ENCODE measurements around the gene NCAPG. TPM values are rescaled to one million over a fixed set of nuclear protein-coding genes. Genes with fewer than 3 reads are reported as not detected.
A peak's percentile ranks its signal among the peaks of the same experiment; 100 is the strongest.

NCAPG gene
- total and polyA plus RNA-seq, 2 donors (not counting 1 experiment from before 2014, with no cell fraction given): 8.0 to 10.1 TPM

DNA sequence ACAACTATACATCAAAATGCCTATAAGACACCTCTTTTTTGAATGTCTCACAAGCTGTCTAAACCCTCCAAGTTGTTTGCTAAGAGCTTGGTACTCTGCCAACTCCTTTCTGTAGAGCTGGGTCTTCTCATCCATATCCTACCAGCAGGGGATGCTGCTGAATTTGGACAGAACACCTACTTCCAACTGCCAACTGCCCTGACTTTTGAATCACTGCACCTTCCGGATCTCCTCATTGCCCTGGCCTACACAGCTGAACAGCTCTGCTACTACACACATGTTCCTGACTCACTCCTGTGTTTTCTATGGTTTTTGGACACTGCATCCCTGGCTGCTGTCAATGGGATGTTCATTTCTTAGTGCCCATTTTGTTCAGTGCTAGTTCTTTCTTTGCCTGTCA lies 48.1 kb upstream of the NCAPG start:
- peak; percentile 39 to 44 for DNase-seq (ENCODE audit: low read depth in 2 of 2)
- H3K79me2 ChIP-seq (ENCODE audit: control insufficient read depth, insufficient read depth, low read length): no peaks in the 10 kb centered on the region
- H3K27ac ChIP-seq (ENCODE audit: insufficient read depth, low read length): no peak overlapping the region
- no peaks in the 10 kb centered on the region for H3K4me1 ChIP-seq (ENCODE audit: control insufficient read depth, extremely low read depth, insufficient read depth, low read length)
- no peaks in the 10 kb centered on the region for H3K36me3 ChIP-seq (ENCODE audit: control insufficient read depth, insufficient read depth, low read length)
- TF ChIP-seq, protein P1, sequence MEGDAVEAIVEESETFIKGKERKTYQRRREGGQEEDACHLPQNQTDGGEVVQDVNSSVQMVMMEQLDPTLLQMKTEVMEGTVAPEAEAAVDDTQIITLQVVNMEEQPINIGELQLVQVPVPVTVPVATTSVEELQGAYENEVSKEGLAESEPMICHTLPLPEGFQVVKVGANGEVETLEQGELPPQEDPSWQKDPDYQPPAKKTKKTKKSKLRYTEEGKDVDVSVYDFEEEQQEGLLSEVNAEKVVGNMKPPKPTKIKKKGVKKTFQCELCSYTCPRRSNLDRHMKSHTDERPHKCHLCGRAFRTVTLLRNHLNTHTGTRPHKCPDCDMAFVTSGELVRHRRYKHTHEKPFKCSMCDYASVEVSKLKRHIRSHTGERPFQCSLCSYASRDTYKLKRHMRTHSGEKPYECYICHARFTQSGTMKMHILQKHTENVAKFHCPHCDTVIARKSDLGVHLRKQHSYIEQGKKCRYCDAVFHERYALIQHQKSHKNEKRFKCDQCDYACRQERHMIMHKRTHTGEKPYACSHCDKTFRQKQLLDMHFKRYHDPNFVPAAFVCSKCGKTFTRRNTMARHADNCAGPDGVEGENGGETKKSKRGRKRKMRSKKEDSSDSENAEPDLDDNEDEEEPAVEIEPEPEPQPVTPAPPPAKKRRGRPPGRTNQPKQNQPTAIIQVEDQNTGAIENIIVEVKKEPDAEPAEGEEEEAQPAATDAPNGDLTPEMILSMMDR (conservative IDR thresholded peaks at IDR 0.05 in 1 of 2, IDR thresholded peaks at IDR 0.05 in 1 of 2; ENCODE audit: low read depth in 1 of 2, low read length in 2 of 2): peak; percentile 24 to 35
- no peak for TF ChIP-seq EZH2 (IDR thresholded peaks at IDR 0.05; ENCODE audit: low read length, missing control alignments)
- no peak overlapping the region for H3K4me2 ChIP-seq (ENCODE audit: extremely low read depth, insufficient read depth, low read length)
- H3K27me3 ChIP-seq (ENCODE audit: control insufficient read depth, insufficient read depth, low read length): no peaks in the 10 kb centered on the region
- H2AFZ ChIP-seq (ENCODE audit: low read length): no peak overlapping the region
- H3K4me3 ChIP-seq (replicated peaks in 1 of 4; ENCODE audit: control extremely low read depth in 1 of 4, insufficient read depth in 1 of 4, low read depth in 3 of 4, low read length in 4 of 4): no peak overlapping the region
- no peak overlapping the region for H3K9ac ChIP-seq (ENCODE audit: insufficient read depth, low read length)
- no peaks in the 10 kb centered on the region for H3K9me3 ChIP-seq (ENCODE audit: control insufficient read depth, insufficient read depth, low read depth, low read length)
- H4K20me1 ChIP-seq (ENCODE audit: control insufficient read depth, extremely low read depth, insufficient read depth, low read length): no peaks in the 10 kb centered on the region

DNA sequence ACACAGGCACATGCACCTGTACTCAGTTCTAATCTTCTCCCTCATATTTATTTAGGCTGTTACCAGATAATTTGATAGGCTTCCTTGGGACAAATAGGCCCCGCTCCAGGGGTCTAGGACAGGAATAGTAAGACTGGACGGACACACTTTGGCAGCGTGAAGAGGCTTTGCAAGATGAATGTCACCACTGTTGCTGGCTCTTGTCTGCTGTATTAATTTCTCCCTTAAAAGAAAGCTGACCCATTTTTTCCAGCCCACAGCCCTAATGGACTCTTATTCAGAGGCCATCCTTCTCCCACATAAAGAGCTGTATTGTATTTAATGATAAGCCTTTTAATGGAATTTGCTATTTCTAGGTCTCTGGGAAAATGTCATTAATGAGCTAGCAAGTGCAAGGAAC lies 47.4 kb upstream of the NCAPG start:
- H3K9me3 ChIP-seq (ENCODE audit: control insufficient read depth, insufficient read depth, low read depth, low read length): no peaks in the 10 kb centered on the region
- no peaks in the 10 kb centered on the region for H4K20me1 ChIP-seq (ENCODE audit: control insufficient read depth, extremely low read depth, insufficient read depth, low read length)

DNA sequence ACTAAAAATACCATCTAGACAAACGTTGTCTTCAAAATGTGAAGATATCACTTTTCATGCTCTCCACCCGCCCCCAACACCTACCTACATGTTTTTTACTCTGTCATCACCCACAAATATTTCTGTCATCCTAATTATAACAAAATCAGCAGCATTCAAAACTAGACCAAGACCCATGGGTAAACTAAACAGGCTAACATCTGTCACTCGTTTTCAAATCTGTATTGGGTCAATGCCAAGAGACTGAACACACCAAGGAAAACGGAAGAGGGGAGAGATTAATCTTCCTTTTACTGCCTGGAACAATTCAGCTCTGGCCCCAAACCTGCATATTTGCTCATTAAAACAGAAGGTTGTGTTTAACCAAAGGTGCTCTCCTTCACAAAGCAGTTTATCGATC lies 46.8 kb upstream of the NCAPG start:
- no peaks in the 10 kb centered on the region for H3K9me3 ChIP-seq (ENCODE audit: control insufficient read depth, insufficient read depth, low read depth, low read length)
- H3K9ac ChIP-seq (ENCODE audit: insufficient read depth, low read length): no peak overlapping the region
- no peak for DNase-seq (ENCODE audit: low read depth in 2 of 2)
- TF ChIP-seq, protein P1 (conservative IDR thresholded peaks at IDR 0.05 in 1 of 2, IDR thresholded peaks at IDR 0.05 in 1 of 2; ENCODE audit: low read depth in 1 of 2, low read length in 2 of 2): no peak
- TF ChIP-seq EZH2 (IDR thresholded peaks at IDR 0.05; ENCODE audit: low read length, missing control alignments): no peak
- H3K27ac ChIP-seq (ENCODE audit: insufficient read depth, low read length): no peak overlapping the region
- no peaks in the 10 kb centered on the region for H4K20me1 ChIP-seq (ENCODE audit: control insufficient read depth, extremely low read depth, insufficient read depth, low read length)
- H3K4me2 ChIP-seq (ENCODE audit: extremely low read depth, insufficient read depth, low read length): no peak overlapping the region
- no peaks in the 10 kb centered on the region for H3K36me3 ChIP-seq (ENCODE audit: control insufficient read depth, insufficient read depth, low read length)
- no peak overlapping the region for H3K4me3 ChIP-seq (replicated peaks in 1 of 4; ENCODE audit: control extremely low read depth in 1 of 4, insufficient read depth in 1 of 4, low read depth in 3 of 4, low read length in 4 of 4)
- H3K4me1 ChIP-seq (ENCODE audit: control insufficient read depth, extremely low read depth, insufficient read depth, low read length): no peaks in the 10 kb centered on the region
- H2AFZ ChIP-seq (ENCODE audit: low read length): no peak overlapping the region
- H3K79me2 ChIP-seq (ENCODE audit: control insufficient read depth, insufficient read depth, low read length): no peaks in the 10 kb centered on the region
- no peaks in the 10 kb centered on the region for H3K27me3 ChIP-seq (ENCODE audit: control insufficient read depth, insufficient read depth, low read length)

More for the DNA sequence above, 47.4 kb upstream of the NCAPG start:
- H3K27me3 ChIP-seq (ENCODE audit: control insufficient read depth, insufficient read depth, low read length): no peaks in the 10 kb centered on the region
- no peaks in the 10 kb centered on the region for H3K4me1 ChIP-seq (ENCODE audit: control insufficient read depth, extremely low read depth, insufficient read depth, low read length)
- H3K9ac ChIP-seq (ENCODE audit: insufficient read depth, low read length): no peak overlapping the region
- TF ChIP-seq, protein P1 (conservative IDR thresholded peaks at IDR 0.05 in 1 of 2, IDR thresholded peaks at IDR 0.05 in 1 of 2; ENCODE audit: low read depth in 1 of 2, low read length in 2 of 2): no peak
- no peak for TF ChIP-seq EZH2 (IDR thresholded peaks at IDR 0.05; ENCODE audit: low read length, missing control alignments)
- no peaks in the 10 kb centered on the region for H3K79me2 ChIP-seq (ENCODE audit: control insufficient read depth, insufficient read depth, low read length)
- H3K4me3 ChIP-seq (replicated peaks in 1 of 4; ENCODE audit: control extremely low read depth in 1 of 4, insufficient read depth in 1 of 4, low read depth in 3 of 4, low read length in 4 of 4): no peak overlapping the region
- no peak for DNase-seq (ENCODE audit: low read depth in 2 of 2)
- no peak overlapping the region for H3K27ac ChIP-seq (ENCODE audit: insufficient read depth, low read length)
- H3K36me3 ChIP-seq (ENCODE audit: control insufficient read depth, insufficient read depth, low read length): no peaks in the 10 kb centered on the region
- H2AFZ ChIP-seq (ENCODE audit: low read length): no peak overlapping the region
- H3K4me2 ChIP-seq (ENCODE audit: extremely low read depth, insufficient read depth, low read length): no peak overlapping the region
